ENCODE results near the gene PSMA8. TPM values are rescaled to one million over a fixed set of nuclear protein-coding genes. Genes with fewer than 3 reads are reported as not detected.

PSMA8 gene
- total RNA-seq, 1 donor from 2014 or later, result not detected

Other genes with a start within 250 kb of the PSMA8 start
- 81.4 and 85.6 TPM in 2 replicates for gene SS18, start 43.3 kb upstream of the PSMA8 start, total RNA-seq
- gene TAF4B, start 92.6 kb downstream of the PSMA8 start, total RNA-seq, result 1.5 and 2.1 TPM in 2 replicates

All from neural crest cell (in vitro differentiated cells).